PC-9 (cell line): ENCODE results near the gene GMDS. TPM values are rescaled to one million over a fixed set of nuclear protein-coding genes. Genes with fewer than 3 reads are reported as not detected.

Source experiments
- BruUV-seq: library from RNA; stranded (reverse); fragments of 400-500 nt; replicated peaks from 2 replicates; lab custom pipeline; 2021; lab: Mats Ljungman, UMichigan
- CTCF ChIA-PET: fragments of 300-600 bp; sonication (Branson Sonifier 250); formaldehyde crosslinking; loops from one replicate; lab custom pipeline; 2022; ENCODE audit warnings: antibody characterized with exemption; lab: Charles Lee
- POLR2A ChIA-PET: fragments of 300-600 bp; sonication (Branson Sonifier 250); formaldehyde crosslinking; loops from one replicate; lab custom pipeline; 2022; ENCODE audit warnings: antibody characterized with exemption; ENCODE audit not compliant: unreplicated experiment; lab: Charles Lee
- DNase-seq, 2 experiments: peaks; one replicate each; pipeline versions ENCODE4 v3.0.0 to v3.0.0-alpha.2; 2015 to 2022; ENCODE audit warnings: mixed read lengths in 1 of 2
- H2AFZ ChIP-seq: fragments of 200-600 bp; sonication (generic); 2 replicates; pipeline ENCODE4 v1.8.1; 2017; ENCODE audit warnings: antibody characterized with exemption
- H3F3A ChIP-seq: fragments of 200-600 bp; sonication (generic); 2 replicates; pipeline ENCODE4 v1.8.1; 2017; ENCODE audit warnings: antibody characterized with exemption, mild to moderate bottlenecking, low read depth; ENCODE audit not compliant: insufficient read depth
- H3K27ac ChIP-seq: fragments of 200-600 bp; sonication (generic); 2 replicates; pipeline ENCODE4 v1.6.1; 2016; ENCODE audit warnings: mixed run types
- H3K27me3 ChIP-seq: fragments of 200-600 bp; sonication (generic); 2 replicates; pipeline ENCODE4 v1.6.1; 2016; ENCODE audit warnings: low read depth, mixed run types; ENCODE audit not compliant: insufficient read depth
- H3K36me3 ChIP-seq: fragments of 200-600 bp; sonication (generic); 2 replicates; pipeline ENCODE4 v1.6.1; 2016; ENCODE audit warnings: low read depth, mixed run types
- H3K4me1 ChIP-seq: fragments of 200-600 bp; sonication (generic); replicated peaks from 2 replicates; pipeline ENCODE4 v1.6.1; 2016; ENCODE audit warnings: mixed run types; ENCODE audit not compliant: insufficient read depth
- H3K4me2 ChIP-seq: fragments of 200-600 bp; sonication (generic); 2 replicates; pipeline ENCODE4 v1.6.1; 2017; ENCODE audit warnings: mixed run types
- H3K4me3 ChIP-seq: fragments of 200-600 bp; sonication (generic); 2 replicates; pipeline ENCODE4 v1.6.1; 2016; ENCODE audit warnings: mixed run types
- H3K79me2 ChIP-seq: fragments of 200-600 bp; sonication (generic); 2 replicates; pipeline ENCODE4 v1.6.1; 2017; ENCODE audit warnings: low read depth, mixed run types
- H3K9me2 ChIP-seq: fragments of 200-600 bp; sonication (generic); 2 replicates; pipeline ENCODE4 v1.8.1; 2017; ENCODE audit warnings: mild to moderate bottlenecking; ENCODE audit not compliant: insufficient read depth
- H3K9me3 ChIP-seq: fragments of 200-600 bp; sonication (generic); 2 replicates; pipeline ENCODE4 v1.8.1; 2016; ENCODE audit warnings: low read depth; ENCODE audit not compliant: insufficient read depth
- H4K20me1 ChIP-seq: fragments of 200-600 bp; sonication (generic); 2 replicates; pipeline ENCODE4 v1.8.1; 2017; ENCODE audit not compliant: insufficient read depth
- EZH2 ChIP-seq: fragments of 200-600 bp; sonication (generic); IDR thresholded peaks from 2 replicates; pipeline ENCODE4 v1.8.0; 2017; ENCODE audit warnings: antibody characterized with exemption, low read depth
- intact Hi-C: fragments of 100-400 bp; cut with micrococcal nuclease; formaldehyde crosslinking; loops from one replicate; pipeline ENCODE4 v1.10.0; 2022; ENCODE audit not compliant: unreplicated experiment
- total RNA-seq: library from RNA; stranded (reverse); gene quantifications from 2 replicates; pipeline ENCODE4 v1.2.3, GENCODE V29; 2021
- TF ChIP-seq, protein P1 (sequence below): fragments of 200-600 bp; sonication (generic); conservative IDR thresholded peaks from 2 replicates; pipeline ENCODE4 v1.6.1; 2017; ENCODE audit warnings: mixed run types, antibody characterized with exemption, mild to moderate bottlenecking, moderate library complexity

Gene GMDS
- total RNA-seq, 1 experiment from 2014 or later: 30.1 TPM

DNA sequence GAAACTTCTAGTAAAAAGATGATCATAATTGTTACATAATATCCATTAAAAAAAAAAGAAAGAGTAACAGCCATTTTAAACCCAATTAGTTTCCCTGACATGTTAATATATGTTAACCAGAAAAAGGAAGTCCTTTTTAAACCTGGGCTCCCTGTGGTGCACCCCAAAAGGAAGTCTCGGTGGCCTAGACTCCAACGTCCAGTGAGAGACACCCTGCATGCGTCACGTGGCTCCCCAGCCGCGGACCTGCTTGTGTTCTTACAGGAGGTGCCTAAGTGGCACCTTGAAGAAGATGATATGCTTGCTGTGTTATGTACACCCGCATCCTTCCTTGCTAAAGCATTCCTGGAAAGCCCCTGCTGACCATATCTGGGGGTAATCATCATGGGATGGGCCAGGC lies 585.6 kb downstream of the GMDS start:
- no peak for DNase-seq
- CTCF ChIA-PET: no interaction called here
- Histone ChIP-seq H3K4me2 (no peak overlapping the region), H3K27ac (no peak overlapping the region), H2AFZ (no peak overlapping the region), H4K20me1 (no peaks in the 10 kb centered on the region), H3K4me1 (no peaks in the 10 kb centered on the region), H3F3A (no peaks in the 10 kb centered on the region), H3K9me2 (no peaks in the 10 kb centered on the region), H3K27me3 (no peaks in the 10 kb centered on the region), H3K79me2 (no peaks in the 10 kb centered on the region), H3K4me3 (no peak overlapping the region), H3K9me3 (no peaks in the 10 kb centered on the region), H3K36me3 (no peaks in the 10 kb centered on the region)
- intact Hi-C loops: no loop called here
- TF ChIP-seq, protein P1, sequence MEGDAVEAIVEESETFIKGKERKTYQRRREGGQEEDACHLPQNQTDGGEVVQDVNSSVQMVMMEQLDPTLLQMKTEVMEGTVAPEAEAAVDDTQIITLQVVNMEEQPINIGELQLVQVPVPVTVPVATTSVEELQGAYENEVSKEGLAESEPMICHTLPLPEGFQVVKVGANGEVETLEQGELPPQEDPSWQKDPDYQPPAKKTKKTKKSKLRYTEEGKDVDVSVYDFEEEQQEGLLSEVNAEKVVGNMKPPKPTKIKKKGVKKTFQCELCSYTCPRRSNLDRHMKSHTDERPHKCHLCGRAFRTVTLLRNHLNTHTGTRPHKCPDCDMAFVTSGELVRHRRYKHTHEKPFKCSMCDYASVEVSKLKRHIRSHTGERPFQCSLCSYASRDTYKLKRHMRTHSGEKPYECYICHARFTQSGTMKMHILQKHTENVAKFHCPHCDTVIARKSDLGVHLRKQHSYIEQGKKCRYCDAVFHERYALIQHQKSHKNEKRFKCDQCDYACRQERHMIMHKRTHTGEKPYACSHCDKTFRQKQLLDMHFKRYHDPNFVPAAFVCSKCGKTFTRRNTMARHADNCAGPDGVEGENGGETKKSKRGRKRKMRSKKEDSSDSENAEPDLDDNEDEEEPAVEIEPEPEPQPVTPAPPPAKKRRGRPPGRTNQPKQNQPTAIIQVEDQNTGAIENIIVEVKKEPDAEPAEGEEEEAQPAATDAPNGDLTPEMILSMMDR: no peak
- TF ChIP-seq EZH2: no peak
- POLR2A ChIA-PET: no interaction called here
- BruUV-seq: no TSS peak

DNA sequence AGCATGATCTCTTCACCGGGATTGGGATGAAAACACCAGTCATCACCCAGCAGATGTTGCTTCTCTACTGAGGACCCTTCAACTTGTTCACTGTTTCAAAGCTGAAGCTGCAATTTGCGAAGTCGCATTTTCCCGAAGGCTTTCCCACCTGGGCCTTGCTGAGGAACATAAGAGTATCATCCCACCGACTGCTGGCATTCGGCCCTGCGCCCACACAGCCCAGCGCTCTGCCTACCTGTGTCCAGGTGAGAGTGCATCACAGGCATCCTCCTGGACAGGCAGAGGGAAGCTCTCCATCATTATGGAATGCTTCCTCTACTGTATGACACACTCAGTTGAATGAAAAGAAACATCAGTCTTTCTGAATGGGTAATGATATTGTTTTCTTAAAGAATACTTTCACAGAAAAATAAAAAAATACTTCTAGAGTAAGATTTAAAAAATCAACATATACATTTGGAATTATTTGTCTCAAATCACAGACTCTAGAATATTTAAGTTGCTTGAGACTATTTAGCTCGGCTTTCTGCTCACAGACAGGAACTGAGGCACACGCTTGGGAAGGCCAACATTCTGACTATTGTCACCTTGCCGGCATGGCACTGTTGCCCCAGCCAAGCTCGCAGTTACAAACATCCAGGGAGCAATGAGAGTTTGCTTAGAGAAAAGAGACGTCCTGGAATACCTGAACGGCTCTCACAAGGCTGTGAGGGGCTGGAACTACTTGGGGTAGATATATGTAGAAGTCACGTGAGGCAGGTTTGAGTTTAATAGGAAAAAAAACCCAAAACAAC lies 587.0 kb downstream of the GMDS start:
- ChIA-PET POLR2A (no interaction called here), CTCF (no interaction called here)
- Histone ChIP-seq H3K27me3 (no peaks in the 10 kb centered on the region), H3K27ac (no peak overlapping the region), H3K4me2 (no peak overlapping the region), H3K4me1 (no peaks in the 10 kb centered on the region), H4K20me1 (no peaks in the 10 kb centered on the region), H3K4me3 (no peak overlapping the region), H2AFZ (no peak overlapping the region), H3K36me3 (no peaks in the 10 kb centered on the region), H3F3A (no peaks in the 10 kb centered on the region), H3K79me2 (no peaks in the 10 kb centered on the region), H3K9me3 (no peaks in the 10 kb centered on the region), H3K9me2 (no peaks in the 10 kb centered on the region)
- DNase-seq: no peak
- intact Hi-C loops: no loop called here
- BruUV-seq: no TSS peak
- no peak for TF ChIP-seq EZH2

DNA sequence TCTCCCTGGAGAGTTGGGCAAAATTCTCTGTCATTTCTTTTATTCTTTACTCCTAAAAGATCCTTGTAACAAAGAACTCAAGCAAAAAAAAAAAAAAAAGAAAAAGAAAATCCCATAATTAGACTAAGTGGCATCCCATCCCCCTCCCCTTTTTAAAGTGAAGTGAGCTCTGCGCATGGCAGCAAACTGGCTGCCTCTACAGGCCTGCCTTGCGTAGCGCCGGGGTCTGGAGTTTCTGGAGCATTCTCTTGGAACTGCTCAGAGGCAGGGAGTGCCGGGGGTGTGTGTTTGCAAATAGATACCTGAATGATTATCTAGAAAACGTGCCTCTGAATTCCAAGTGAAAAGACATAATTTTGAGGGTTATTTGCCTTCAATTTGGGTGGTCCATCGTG lies 587.6 kb downstream of the GMDS start:
- Histone ChIP-seq H3K9me3 (no peaks in the 10 kb centered on the region), H3K27ac (no peak overlapping the region), H2AFZ (no peak overlapping the region), H3K9me2 (no peaks in the 10 kb centered on the region), H3K4me1 (no peaks in the 10 kb centered on the region), H4K20me1 (no peaks in the 10 kb centered on the region), H3K4me3 (no peak overlapping the region), H3K27me3 (no peaks in the 10 kb centered on the region), H3F3A (no peaks in the 10 kb centered on the region), H3K4me2 (no peak overlapping the region), H3K79me2 (no peaks in the 10 kb centered on the region), H3K36me3 (no peaks in the 10 kb centered on the region)
- POLR2A ChIA-PET: no interaction called here
- intact Hi-C loops: no loop called here
- no peak for TF ChIP-seq EZH2
- DNase-seq: no peak
- CTCF ChIA-PET: no interaction called here
- no TSS peak for BruUV-seq

DNA sequence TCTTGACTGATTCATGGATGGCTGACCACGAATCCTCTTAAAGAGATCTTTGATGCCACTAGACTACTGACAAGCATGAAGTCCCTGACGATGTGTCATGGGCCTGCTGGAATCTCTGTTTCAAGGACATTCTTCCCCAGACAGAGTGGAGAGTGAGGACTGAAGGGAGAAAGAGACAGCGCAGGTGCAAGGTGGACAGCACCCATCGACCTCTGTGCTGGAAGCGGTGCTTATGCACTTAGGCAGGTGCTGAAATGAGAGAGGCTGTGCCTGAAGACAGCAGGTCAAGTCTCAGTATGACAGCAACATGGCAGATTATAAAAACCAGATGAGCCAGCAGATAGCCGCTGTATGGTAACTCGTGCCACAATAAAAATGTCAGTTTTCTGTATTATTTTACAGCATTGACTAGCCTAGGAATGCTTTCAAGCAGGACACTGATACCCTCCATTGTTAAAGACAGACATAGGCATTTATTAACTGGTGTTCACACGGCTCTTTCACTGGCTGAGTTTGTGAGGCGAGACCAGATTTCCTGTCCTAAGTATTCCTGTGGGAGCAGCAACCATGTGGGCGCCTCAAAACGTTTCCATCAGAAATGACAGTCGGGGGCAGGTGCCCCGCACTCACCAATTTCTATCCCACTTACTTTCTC lies 588.2 kb downstream of the GMDS start:
- ChIA-PET CTCF (no interaction called here), POLR2A (no interaction called here)
- Histone ChIP-seq H3F3A (no peaks in the 10 kb centered on the region), H2AFZ (no peak overlapping the region), H4K20me1 (no peaks in the 10 kb centered on the region), H3K36me3 (no peaks in the 10 kb centered on the region), H3K9me2 (no peaks in the 10 kb centered on the region), H3K27me3 (no peaks in the 10 kb centered on the region), H3K79me2 (no peaks in the 10 kb centered on the region), H3K9me3 (no peaks in the 10 kb centered on the region), H3K27ac (no peak overlapping the region), H3K4me3 (no peak overlapping the region), H3K4me2 (no peak overlapping the region), H3K4me1 (no peaks in the 10 kb centered on the region)
- no TSS peak for BruUV-seq
- no peak for TF ChIP-seq EZH2
- TF ChIP-seq, protein P1: no peak
- DNase-seq: no peak
- intact Hi-C loops: no loop called here
